WTC11 (cell line): Measurements from ENCODE around the gene ARHGAP23. TPM values are rescaled to one million over a fixed set of nuclear protein-coding genes. Genes with fewer than 3 reads are reported as not detected.
A peak's percentile ranks its signal among the peaks of the same experiment; 100 is the strongest.

ENCODE experiments used
- ATAC-seq: fragments of 200-7000 bp; cut with Tn5 transposase; 2 replicates; pipeline ENCODE4 v1.10.0; 2021; ENCODE audit warnings: mild to moderate bottlenecking, moderate library complexity
- CTCF ChIA-PET: fragments of 300-600 bp; sonication (Branson Sonifier 250); formaldehyde crosslinking; loops from one replicate; lab custom pipeline; 2021; ENCODE audit warnings: antibody characterized with exemption; lab: Charles Lee
- POLR2A ChIA-PET: fragments of 350-600 bp; sonication (Branson Sonifier 250); formaldehyde crosslinking; loops from one replicate; lab custom pipeline; 2021; ENCODE audit warnings: antibody characterized with exemption; lab: Charles Lee
- DNase-seq: peaks from one replicate; pipeline ENCODE4 v3.0.0; 2021; ENCODE audit warnings: low spot score
- H3K27ac Mint-ChIP-seq: 2 replicates; pipeline ENCODE4 v1.8.0; 2021; ENCODE audit warnings: mixed read lengths
- H3K27me3 Mint-ChIP-seq: 2 replicates; pipeline ENCODE4 v1.8.0; 2021; ENCODE audit warnings: low read depth, mild to moderate bottlenecking, moderate library complexity, mixed read lengths
- H3K36me3 Mint-ChIP-seq: 2 replicates; pipeline ENCODE4 v1.8.0; 2021; ENCODE audit warnings: mixed read lengths
- H3K4me1 Mint-ChIP-seq: 2 replicates; pipeline ENCODE4 v1.8.0; 2022; ENCODE audit warnings: mixed read lengths
- H3K4me3 Mint-ChIP-seq: 2 replicates; pipeline ENCODE4 v1.8.0; 2021; ENCODE audit warnings: mild to moderate bottlenecking, moderate library complexity, mixed read lengths
- H3K9me3 Mint-ChIP-seq: 2 replicates; pipeline ENCODE4 v1.8.0; 2021; ENCODE audit warnings: mixed read lengths
- ATF1 ChIP-seq: sonication (generic); formaldehyde crosslinking; IDR thresholded peaks from 2 replicates; pipeline ENCODE4 v1.8.1; 2023; ENCODE audit warnings: mild to moderate bottlenecking, moderate library complexity, missing genetic modification reagents
- CREB1 ChIP-seq: sonication (generic); formaldehyde crosslinking; IDR thresholded peaks from 2 replicates; pipeline ENCODE4 v1.8.0; 2023; ENCODE audit warnings: mild to moderate bottlenecking, missing genetic modification reagents
- E2F5 ChIP-seq: sonication (generic); formaldehyde crosslinking; IDR thresholded peaks from 2 replicates; pipeline ENCODE4 v1.8.1; 2022; ENCODE audit warnings: mild to moderate bottlenecking, moderate library complexity, missing genetic modification reagents
- EMX1 ChIP-seq: fragments of 250-450 bp; sonication (Bioruptor Pico); IDR thresholded peaks from 2 replicates; pipeline ENCODE4 v1.8.0; 2021; ENCODE audit warnings: mild to moderate bottlenecking
- ESRRA ChIP-seq: sonication (generic); formaldehyde crosslinking; IDR thresholded peaks from 2 replicates; pipeline ENCODE4 v1.8.1; 2022; ENCODE audit warnings: mild to moderate bottlenecking, missing genetic modification reagents, borderline replicate concordance
- FOXP1 ChIP-seq: sonication (generic); formaldehyde crosslinking; IDR thresholded peaks from 2 replicates; pipeline ENCODE4 v1.8.0; 2022; ENCODE audit warnings: missing genetic modification reagents, mild to moderate bottlenecking, moderate library complexity, borderline replicate concordance
- FOXP4 ChIP-seq: sonication (generic); formaldehyde crosslinking; IDR thresholded peaks from 2 replicates; pipeline ENCODE4 v1.8.0; 2022; ENCODE audit warnings: mild to moderate bottlenecking, missing genetic modification reagents
- IRF2 ChIP-seq: sonication (generic); formaldehyde crosslinking; IDR thresholded peaks from 2 replicates; pipeline ENCODE4 v1.8.0; 2022; ENCODE audit warnings: low read depth, missing genetic modification reagents, borderline replicate concordance
- JAZF1 ChIP-seq: fragments of 250-450 bp; sonication (Bioruptor Pico); IDR thresholded peaks from 2 replicates; pipeline ENCODE4 v1.9.0; 2021; ENCODE audit warnings: moderate library complexity, mild to moderate bottlenecking, inconsistent platforms
- MAX ChIP-seq: sonication (generic); formaldehyde crosslinking; IDR thresholded peaks from 2 replicates; pipeline ENCODE4 v1.8.0; 2022; ENCODE audit warnings: mild to moderate bottlenecking, missing genetic modification reagents
- MXD4 ChIP-seq: fragments of 250-450 bp; sonication (Bioruptor Pico); IDR thresholded peaks from 2 replicates; pipeline ENCODE4 v1.8.0; 2021; ENCODE audit warnings: mild to moderate bottlenecking, moderate library complexity, borderline replicate concordance
- NFE2L1 ChIP-seq: sonication (generic); formaldehyde crosslinking; IDR thresholded peaks from 2 replicates; pipeline ENCODE4 v1.8.1; 2023; ENCODE audit warnings: missing genetic modification reagents
- NR3C1 ChIP-seq: sonication (generic); formaldehyde crosslinking; conservative IDR thresholded peaks from 2 replicates; pipeline ENCODE4 v1.8.1; 2023; ENCODE audit warnings: low read depth, mild to moderate bottlenecking, missing genetic modification reagents
- RORB ChIP-seq: fragments of 250-450 bp; sonication (Bioruptor Pico); IDR thresholded peaks from 2 replicates; pipeline ENCODE4 v1.9.0; 2021; ENCODE audit warnings: mild to moderate bottlenecking
- SMAD3 ChIP-seq: sonication (generic); formaldehyde crosslinking; IDR thresholded peaks from 2 replicates; pipeline ENCODE4 v1.8.0; 2022; ENCODE audit warnings: missing genetic modification reagents, mild to moderate bottlenecking, borderline replicate concordance
- STAT6 ChIP-seq: sonication (generic); formaldehyde crosslinking; conservative IDR thresholded peaks from 2 replicates; pipeline ENCODE4 v1.8.1; 2023; ENCODE audit warnings: mild to moderate bottlenecking, low read depth, missing genetic modification reagents, moderate library complexity
- USF1 ChIP-seq: sonication (generic); formaldehyde crosslinking; IDR thresholded peaks from 2 replicates; pipeline ENCODE4 v1.8.0; 2022; ENCODE audit warnings: mild to moderate bottlenecking, missing genetic modification reagents
- USF2 ChIP-seq: sonication (generic); formaldehyde crosslinking; IDR thresholded peaks from 2 replicates; pipeline ENCODE4 v1.8.1; 2023; ENCODE audit warnings: mild to moderate bottlenecking, missing genetic modification reagents, moderate library complexity
- ZMAT4 ChIP-seq: fragments of 250-450 bp; sonication (Bioruptor Pico); IDR thresholded peaks from 2 replicates; pipeline ENCODE4 v1.9.0; 2021; ENCODE audit warnings: mild to moderate bottlenecking
- ZNF138 ChIP-seq: sonication (generic); formaldehyde crosslinking; conservative IDR thresholded peaks from 2 replicates; pipeline ENCODE4 v1.8.1; 2022; ENCODE audit warnings: mild to moderate bottlenecking, moderate library complexity, missing genetic modification reagents
- ZNF671 ChIP-seq: fragments of 250-450 bp; sonication (Bioruptor Pico); IDR thresholded peaks from 2 replicates; pipeline ENCODE4 v1.8.0; 2021; ENCODE audit warnings: mild to moderate bottlenecking
- total RNA-seq: library from RNA; stranded (reverse); gene quantifications from 3 replicates; pipeline ENCODE4 v1.2.3, GENCODE V29; 2021

The ARHGAP23 gene
- total RNA-seq, 1 experiment from 2014 or later, result 66.0 TPM

- Mint-ChIP-seq H3K27me3 (0 out of 2 replicates have a peak, but pooled peaks cover 2% of the 10 kb centered on the region), H3K27ac (peak overlapping the region; percentile 98), H3K4me1 (peaks cover 75% of the 10 kb centered on the region), H3K9me3 (no peaks in the 10 kb centered on the region), H3K36me3 (no peaks in the 10 kb centered on the region), H3K4me3 (peak overlapping the region; percentile 76)
- ATAC-seq (no peak), DNase-seq (no peak)
- POLR2A ChIA-PET, result interaction anchor here (0.6 to 3.1 kb wide), 9 partner anchors 11 to 252 kb away, joined by 3 to 28 read pairs (median 5); partner anchors contain the start of genes ARHGAP23 and MLLT6
- TF ChIP-seq STAT6 (CRISPR knock-in tag) (no peak), ZNF138 (CRISPR knock-in tag) (no peak), FOXP1 (CRISPR knock-in tag) (no peak), CREB1 (CRISPR knock-in tag) (no peak), NFE2L1 (CRISPR knock-in tag) (no peak), USF2 (CRISPR knock-in tag) (no peak), JAZF1 (no peak), ATF1 (CRISPR knock-in tag) (no peak), MXD4 (CRISPR knock-in tag) (no peak), USF1 (no peak), ZMAT4 (CRISPR knock-in tag) (no peak), FOXP4 (CRISPR knock-in tag) (no peak)
- CTCF ChIA-PET, result interaction anchor here (0.5 to 4.2 kb wide), 15 partner anchors 10 to 132 kb away, joined by 3 to 70 read pairs (median 4); partner anchors contain the start of gene ARHGAP23
These were observed 24.5 kb downstream of the ARHGAP23 start for GRCh38 chr17:38452719-38453118.

GRCh38 chr17:38453951-38454421, 25.7 kb downstream of the ARHGAP23 start:
- peaks cover 65% of the 10 kb centered on the region for H3K4me1 Mint-ChIP-seq
- no peaks in the 10 kb centered on the region for H3K36me3 Mint-ChIP-seq
- ChIA-PET POLR2A (interaction anchor here (0.8 kb wide), 1 partner anchor 13 kb away, joined by 4 read pairs; no protein-coding TSS in a partner anchor), CTCF (interaction anchor here (0.5 to 3.3 kb wide), 6 partner anchors 10 to 132 kb away, joined by 3 to 48 read pairs (median 10); no protein-coding TSS in a partner anchor)
- H3K27me3 Mint-ChIP-seq, result 0 out of 2 replicates have a peak, but pooled peaks cover 2% of the 10 kb centered on the region
- DNase-seq (no peak), ATAC-seq (no peak)
- peak overlapping the region; percentile 62 for H3K4me3 Mint-ChIP-seq
- no peak for TF ChIP-seq FOXP1 (CRISPR knock-in tag)
- no peak for TF ChIP-seq IRF2 (CRISPR knock-in tag)
- no peak for TF ChIP-seq RORB (CRISPR knock-in tag)
- TF ChIP-seq MAX (CRISPR knock-in tag), result no peak
- no peak for TF ChIP-seq SMAD3 (CRISPR knock-in tag)
- no peak for TF ChIP-seq E2F5 (CRISPR knock-in tag)
- no peak for TF ChIP-seq ZNF671 (CRISPR knock-in tag)
- no peak for TF ChIP-seq ESRRA (CRISPR knock-in tag)
- TF ChIP-seq NR3C1 (CRISPR knock-in tag), result no peak
- TF ChIP-seq ZNF138 (CRISPR knock-in tag), result no peak
- no peak for TF ChIP-seq EMX1 (CRISPR knock-in tag)
- no peak overlapping the region for H3K27ac Mint-ChIP-seq
- no peaks in the 10 kb centered on the region for H3K9me3 Mint-ChIP-seq
